C4-2B (cell line): ENCODE results near the gene VOPP1.

ENCODE experiments used
- CTCF ChIP-seq: fragments of 450-650 bp; conservative IDR thresholded peaks from 2 replicates; pipeline ENCODE4 v1.5.1; 2017; ENCODE audit warnings: mild to moderate bottlenecking
- ZFX ChIP-seq: fragments of 450-650 bp; IDR thresholded peaks from 2 replicates; pipeline ENCODE4 v1.6.1; 2017

GRCh38 chr7:55517936-55518689 is 54.2 kb downstream of the VOPP1 start:
- TF ChIP-seq CTCF (no peak), ZFX (no peak)
